ENCODE measurements around the gene EEIG1. TPM values are rescaled to one million over a fixed set of nuclear protein-coding genes. Genes with fewer than 3 reads are reported as not detected.

EEIG1 gene
- 10 to 100 TPM in 1 of 2 donors, 1 to 10 TPM in 1; 8.3 to 11.6 TPM for total RNA-seq

DNA sequence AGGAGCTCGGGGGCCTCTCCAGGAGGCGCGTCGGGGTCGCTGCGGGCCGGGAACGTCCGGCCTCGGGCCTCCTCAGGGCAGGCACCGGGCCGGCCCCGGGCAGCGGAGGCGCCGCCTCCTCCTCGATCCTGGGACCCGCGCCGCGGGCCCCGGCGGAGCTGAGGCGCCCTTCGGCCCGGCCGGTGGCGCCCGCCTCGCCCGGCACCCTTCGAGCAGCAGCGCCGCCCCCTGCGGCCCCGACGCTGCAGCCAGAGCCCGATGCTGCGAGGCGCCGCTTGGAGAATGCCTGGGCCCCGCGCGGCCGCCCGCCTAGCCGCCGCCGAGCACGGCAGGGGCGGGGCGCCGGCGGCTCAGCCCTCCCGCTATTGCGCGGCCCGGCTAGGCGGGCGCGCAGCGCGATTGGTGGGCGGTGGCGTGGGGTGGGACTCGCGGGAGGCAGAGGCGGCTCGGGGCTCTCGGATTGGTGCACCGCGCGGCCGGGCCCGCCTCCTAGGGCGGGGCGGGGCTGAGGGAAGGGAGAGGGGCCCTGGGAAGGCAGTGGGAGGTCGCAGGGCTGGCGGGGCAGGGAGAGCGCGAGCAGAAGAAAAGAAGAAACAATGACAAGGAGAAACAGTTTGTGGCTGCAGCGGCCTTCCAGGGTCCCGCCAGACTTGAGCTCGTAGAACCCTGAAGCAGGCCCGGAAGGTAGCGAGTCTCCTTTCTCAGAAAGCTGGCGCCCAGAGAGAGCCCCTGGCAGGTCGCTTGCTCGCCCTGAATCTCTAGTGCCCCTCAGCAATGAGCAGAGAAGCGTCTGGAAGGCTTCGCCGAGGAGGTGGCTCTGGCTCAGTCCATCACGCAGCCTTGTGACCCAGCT, at the start of gene EEIG1:
Gene EEIG1, minus strand, starts transcription at position 284 of the 853 bp plus-strand sequence. CDS start 852 bp downstream, outside the sequence.
- TF ChIP-seq, protein P1, sequence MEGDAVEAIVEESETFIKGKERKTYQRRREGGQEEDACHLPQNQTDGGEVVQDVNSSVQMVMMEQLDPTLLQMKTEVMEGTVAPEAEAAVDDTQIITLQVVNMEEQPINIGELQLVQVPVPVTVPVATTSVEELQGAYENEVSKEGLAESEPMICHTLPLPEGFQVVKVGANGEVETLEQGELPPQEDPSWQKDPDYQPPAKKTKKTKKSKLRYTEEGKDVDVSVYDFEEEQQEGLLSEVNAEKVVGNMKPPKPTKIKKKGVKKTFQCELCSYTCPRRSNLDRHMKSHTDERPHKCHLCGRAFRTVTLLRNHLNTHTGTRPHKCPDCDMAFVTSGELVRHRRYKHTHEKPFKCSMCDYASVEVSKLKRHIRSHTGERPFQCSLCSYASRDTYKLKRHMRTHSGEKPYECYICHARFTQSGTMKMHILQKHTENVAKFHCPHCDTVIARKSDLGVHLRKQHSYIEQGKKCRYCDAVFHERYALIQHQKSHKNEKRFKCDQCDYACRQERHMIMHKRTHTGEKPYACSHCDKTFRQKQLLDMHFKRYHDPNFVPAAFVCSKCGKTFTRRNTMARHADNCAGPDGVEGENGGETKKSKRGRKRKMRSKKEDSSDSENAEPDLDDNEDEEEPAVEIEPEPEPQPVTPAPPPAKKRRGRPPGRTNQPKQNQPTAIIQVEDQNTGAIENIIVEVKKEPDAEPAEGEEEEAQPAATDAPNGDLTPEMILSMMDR (IDR thresholded peaks at IDR 0.05), result no peak
- Histone ChIP-seq H3K27ac (peak within 1 kb of the TSS; percentile 92 to 93), H3K4me1 (peaks cover 0 to 52% of the 10 kb centered on the region in 2 donors), H3K36me3 (no peaks in the 10 kb centered on the region), H3K27me3 (no peaks in the 10 kb centered on the region), H3K9me3 (no peaks in the 10 kb centered on the region), H3K4me3 (peak within 1 kb of the TSS; percentile 75 to 86)
- peak; percentile 90 for DNase-seq (ENCODE audit: low spot score)

DNA sequence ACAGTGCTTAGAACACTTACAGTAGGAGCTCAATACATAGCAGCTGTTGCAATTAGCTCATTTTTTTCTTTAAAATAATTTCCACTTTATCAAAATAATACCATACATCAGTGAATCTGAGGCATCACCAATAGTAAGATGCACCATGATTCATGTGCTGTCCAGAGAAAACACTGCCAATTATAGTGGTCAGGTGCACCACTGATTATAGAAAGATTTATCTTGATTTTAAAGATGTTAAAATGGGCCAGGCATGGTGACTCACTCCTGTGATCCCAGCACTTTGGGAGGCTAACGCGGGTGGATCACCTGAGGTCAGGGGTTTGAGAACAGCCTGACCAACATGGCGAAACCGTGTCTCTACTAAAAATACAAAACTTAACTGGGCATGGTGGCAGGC, 46.9 kb upstream of the EEIG1 start:
- TF ChIP-seq, protein P1 (IDR thresholded peaks at IDR 0.05), result no peak

DNA sequence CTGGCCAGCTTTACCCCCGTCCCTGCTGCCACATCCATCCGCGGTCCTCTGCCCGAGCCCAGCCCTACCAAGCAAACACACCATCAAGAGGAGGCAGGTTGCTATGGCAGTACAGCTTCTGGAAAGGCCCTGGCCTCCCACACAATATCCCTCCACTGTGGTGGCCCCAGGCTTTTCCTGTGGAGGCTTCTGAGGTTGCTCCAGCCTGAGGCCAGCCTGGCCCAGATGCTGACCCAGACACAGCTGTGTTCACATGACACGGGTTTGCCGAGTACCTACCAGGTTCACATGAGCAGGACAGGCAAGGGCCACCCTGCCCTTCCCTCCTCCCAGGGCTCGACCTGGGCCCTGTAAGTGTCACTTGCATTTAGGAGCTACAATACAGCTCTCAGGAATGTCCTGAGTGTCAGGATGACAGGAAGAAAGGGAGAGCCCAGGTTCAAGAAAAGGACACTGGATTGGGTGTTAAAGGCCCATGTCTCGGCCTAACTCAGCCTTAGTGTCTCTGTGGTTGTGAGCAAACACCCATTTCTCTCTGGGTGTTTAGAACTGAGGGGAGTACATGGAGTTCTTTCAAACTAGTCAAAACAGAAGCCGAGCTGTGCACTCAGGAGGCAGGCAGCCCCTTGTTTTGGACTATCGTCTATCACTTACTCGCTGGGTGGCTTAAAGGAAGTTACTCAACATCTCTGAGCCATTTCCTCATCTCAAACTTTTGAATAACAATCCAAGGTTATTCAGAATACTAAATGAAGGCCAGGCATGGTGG, 46.2 kb upstream of the EEIG1 start:
- no peaks in the 10 kb centered on the region for H3K4me1 ChIP-seq
- no peak overlapping the region for H3K27ac ChIP-seq
- TF ChIP-seq, protein P1 (IDR thresholded peaks at IDR 0.05), result no peak
- DNase-seq (ENCODE audit: low spot score), result no peak
- H3K27me3 ChIP-seq, result no peaks in the 10 kb centered on the region
- H3K9me3 ChIP-seq, result no peaks in the 10 kb centered on the region
- H3K36me3 ChIP-seq, result no peaks in the 10 kb centered on the region
- no peak overlapping the region for H3K4me3 ChIP-seq

More for the DNA sequence above, 46.9 kb upstream of the EEIG1 start:
- Histone ChIP-seq H3K4me1 (no peaks in the 10 kb centered on the region), H3K9me3 (no peaks in the 10 kb centered on the region), H3K4me3 (no peak overlapping the region), H3K36me3 (no peaks in the 10 kb centered on the region), H3K27me3 (no peaks in the 10 kb centered on the region), H3K27ac (no peak overlapping the region)
- DNase-seq (ENCODE audit: low spot score), result no peak

DNA sequence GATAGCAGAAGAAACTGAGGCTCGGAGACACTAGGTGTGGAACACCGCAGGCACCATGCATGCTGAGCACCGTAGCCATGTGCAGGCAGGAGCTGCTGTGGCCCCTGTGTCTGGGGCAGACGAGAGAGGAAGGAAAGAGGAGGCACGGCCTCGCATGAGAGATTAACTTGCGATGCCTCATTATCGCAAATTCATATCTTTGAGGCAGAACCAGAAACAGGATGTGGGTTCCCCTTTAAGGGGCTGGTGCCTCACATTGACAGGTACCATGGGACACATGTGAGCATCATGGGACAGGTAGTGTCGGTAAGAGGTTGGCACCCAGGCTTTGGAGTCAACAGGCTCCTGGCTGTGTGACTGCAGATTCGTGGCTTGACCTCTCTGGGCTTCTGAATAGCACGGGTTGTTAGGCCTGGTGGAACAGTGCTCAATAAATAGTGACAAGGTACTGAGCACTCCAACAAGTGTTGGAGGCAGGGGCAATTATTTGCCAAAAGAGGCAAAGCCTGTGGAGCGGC, 45.5 kb upstream of the EEIG1 start:
- no peak for DNase-seq (ENCODE audit: low spot score)
- H3K27ac ChIP-seq, result no peak overlapping the region
- H3K36me3 ChIP-seq, result no peaks in the 10 kb centered on the region
- H3K4me1 ChIP-seq, result no peaks in the 10 kb centered on the region
- TF ChIP-seq, protein P1 (IDR thresholded peaks at IDR 0.05), result no peak
- no peaks in the 10 kb centered on the region for H3K9me3 ChIP-seq
- no peaks in the 10 kb centered on the region for H3K27me3 ChIP-seq
- H3K4me3 ChIP-seq, result no peak overlapping the region

DNA sequence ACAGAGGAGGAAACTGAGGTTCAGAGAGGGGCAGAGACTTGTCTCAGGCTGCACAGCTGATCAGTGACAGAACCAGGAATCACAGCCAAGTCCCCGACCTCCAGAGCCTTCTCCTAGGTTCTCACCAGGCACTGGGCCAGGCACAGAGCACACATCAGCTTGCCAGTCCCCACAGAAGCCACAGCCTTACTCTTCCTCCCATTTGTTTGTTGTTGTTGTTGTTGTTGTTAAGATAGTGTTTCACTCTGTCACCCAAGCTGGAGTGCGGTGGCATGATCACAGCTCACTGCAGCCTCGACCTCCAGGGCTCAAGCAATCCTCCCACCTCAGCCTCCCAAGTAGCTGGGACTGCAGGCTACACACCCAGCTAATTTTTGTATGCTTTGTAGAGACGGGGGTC, 44.9 kb upstream of the EEIG1 start:
- Histone ChIP-seq H3K4me3 (no peak overlapping the region), H3K27ac (no peak overlapping the region), H3K9me3 (no peaks in the 10 kb centered on the region)

More for the DNA sequence above, 44.9 kb upstream of the EEIG1 start:
- TF ChIP-seq, protein P1 (IDR thresholded peaks at IDR 0.05), result no peak
- Histone ChIP-seq H3K36me3 (no peaks in the 10 kb centered on the region), H3K27me3 (no peaks in the 10 kb centered on the region), H3K4me1 (no peaks in the 10 kb centered on the region)
- no peak for DNase-seq (ENCODE audit: low spot score)

All from right atrium auricular region (tissue), 2 donors.